T-helper 9 cell (primary cell): ENCODE measurements around the gene YIPF5.

Experiments used
- DNase-seq: peaks from one replicate; pipeline ENCODE4 v3.0.0-alpha.2; 2020
- total RNA-seq, 2 donors: gene quantifications; one replicate each; lab custom pipeline; 2026; lab: John Stamatoyannopoulos, UW

Gene YIPF5
- 71.0 to 105 reads per million in 2 donors for total RNA-seq

DNA sequence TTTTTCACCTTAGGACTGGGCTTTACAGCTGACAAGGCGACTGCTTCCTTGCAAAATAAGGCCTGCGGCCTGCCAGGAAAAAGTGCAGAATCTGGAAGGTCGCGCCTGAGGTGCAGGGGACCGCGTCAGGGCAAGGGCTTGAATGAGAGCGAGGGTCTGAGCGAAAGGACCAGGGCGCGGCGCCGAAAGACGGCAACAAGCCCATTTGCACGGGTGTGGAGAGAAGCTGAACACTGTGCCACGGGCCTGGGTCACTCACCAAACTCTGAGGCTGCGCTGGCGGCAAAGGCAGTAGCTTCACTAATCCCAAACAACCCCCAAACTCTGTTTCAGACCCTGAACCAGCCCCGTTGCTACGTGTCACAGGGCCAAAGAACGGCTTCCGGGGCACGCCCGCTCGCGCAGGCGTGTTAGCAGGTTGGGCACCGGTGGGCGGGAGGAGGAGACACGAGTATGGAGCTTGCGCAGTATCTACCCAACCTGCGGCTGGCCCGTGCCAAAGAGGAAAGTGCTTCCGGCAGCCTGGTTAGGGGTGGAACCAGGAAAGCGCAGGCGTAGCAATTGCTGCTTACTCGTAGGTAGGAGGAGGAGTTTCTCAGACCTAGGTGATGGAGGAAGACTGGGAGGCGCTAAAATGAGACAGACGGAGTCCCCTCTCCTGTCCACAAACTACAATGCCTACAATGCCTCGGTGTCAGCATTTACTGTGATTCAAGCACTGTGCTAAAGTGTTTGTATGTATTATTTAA, at the start of gene YIPF5, which contains the start of gene KCTD16:
YIPF5 (minus strand) TSS at position 384 of the 749 bp plus-strand sequence. CDS start 704 bp downstream, outside the sequence.
KCTD16 (plus strand) TSS at position 598 of the 749 bp plus-strand sequence.
- peak; percentile 92 for DNase-seq

DNA sequence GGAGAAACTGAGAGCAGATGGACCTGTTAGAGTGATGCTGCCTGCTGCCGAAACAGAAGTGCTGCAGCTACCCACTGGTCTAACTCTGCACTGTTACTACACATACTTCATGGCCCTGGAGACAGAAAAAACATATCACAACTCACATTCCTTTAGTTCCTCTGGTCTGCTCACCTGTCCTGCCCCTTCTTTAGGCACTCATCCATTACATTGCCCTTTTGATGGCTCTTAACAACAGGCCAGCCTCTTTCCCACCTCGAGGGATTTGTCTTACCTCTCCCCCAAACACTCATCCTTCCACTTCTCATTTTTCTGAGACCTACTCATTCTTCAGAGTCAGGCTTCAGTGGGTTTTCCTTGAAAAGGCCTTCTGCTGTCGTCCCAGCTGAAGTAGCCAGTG, 49.4 kb upstream of the YIPF5 start:
- DNase-seq = no peak

DNA sequence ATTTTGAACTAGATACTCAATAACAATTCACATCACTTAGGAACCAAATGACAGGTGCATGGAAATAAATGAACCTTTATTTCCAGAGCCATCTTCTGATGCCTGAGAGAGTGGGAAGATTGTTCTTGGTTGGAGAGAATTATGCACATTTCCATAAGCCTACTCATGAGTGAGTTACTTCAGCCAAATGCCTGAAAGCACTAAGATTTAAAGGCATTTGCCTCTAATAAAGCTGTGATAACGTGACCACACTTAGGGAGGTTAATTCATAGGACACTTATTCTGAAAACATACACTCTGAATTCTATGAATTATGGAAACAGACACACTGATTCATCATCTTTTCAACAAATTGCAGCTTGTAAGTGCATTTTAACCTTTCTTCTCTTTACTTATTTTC, 40.2 kb upstream of the YIPF5 start:
- no peak for DNase-seq

DNA sequence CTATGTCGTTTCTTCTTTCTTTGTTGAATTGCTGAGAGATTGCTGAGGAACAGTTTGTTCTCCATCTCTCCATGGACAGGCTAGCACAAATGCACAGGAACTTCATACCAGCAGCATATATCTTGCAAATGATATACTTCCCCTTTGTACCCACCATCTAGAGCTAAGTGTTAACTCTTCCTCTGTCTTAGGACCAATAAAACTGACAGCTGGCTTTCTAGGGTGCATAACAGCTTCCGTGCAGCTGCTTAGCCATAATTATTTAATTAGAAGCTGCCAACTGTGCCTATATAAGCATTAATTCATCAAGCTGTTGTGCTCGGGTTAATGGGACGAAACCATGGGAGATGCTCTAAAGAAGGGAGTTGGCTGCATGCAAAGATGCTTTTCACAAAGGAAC, 38.9 kb upstream of the YIPF5 start:
- no peak for DNase-seq

DNA sequence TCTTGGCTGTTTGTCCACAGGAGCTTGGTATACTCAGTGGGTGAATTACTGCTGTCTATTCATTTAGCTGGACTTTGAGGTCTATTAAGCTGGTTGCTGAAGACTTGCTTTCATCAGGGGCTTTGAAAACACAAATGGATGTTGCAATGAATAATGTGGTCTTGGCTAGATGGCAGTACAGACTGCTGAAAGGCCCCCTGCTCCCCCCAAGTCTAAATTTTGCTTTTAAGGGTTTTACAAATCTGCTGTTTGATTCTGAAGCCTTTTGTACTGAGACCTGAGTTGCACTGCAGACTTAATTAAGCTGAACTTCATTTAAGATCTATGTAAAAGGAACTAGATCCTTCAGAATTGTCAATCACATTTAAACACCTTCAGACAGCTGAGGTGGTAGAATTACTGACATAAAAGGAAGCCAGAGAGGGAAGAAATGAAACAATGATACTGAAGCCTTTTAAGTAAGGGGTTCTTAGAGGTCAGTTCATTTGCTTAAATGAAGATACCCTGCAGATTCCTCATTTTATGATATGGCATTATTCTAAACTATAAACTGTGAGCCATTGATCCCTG, 37.5 kb upstream of the YIPF5 start:
- DNase-seq = no peak

DNA sequence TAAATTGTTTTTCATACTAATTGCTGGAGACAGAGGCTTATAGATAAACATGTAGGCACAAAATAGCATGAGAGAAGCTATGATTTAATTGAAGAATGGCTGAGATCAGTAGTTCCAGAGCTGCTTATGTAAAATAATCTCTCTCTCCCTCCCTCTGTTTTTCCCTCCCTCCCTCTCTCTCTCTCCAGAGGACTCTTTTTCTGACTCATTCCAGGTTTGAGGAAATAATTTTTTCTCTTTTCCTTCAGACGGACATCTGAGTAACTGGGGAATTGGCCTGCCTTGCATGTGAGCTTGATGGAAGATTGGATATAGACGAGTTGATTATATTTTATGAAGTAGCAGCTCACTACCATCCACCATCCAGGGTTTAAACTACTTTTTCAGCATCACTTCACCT, 35.7 kb upstream of the YIPF5 start:
- DNase-seq = no peak

DNA sequence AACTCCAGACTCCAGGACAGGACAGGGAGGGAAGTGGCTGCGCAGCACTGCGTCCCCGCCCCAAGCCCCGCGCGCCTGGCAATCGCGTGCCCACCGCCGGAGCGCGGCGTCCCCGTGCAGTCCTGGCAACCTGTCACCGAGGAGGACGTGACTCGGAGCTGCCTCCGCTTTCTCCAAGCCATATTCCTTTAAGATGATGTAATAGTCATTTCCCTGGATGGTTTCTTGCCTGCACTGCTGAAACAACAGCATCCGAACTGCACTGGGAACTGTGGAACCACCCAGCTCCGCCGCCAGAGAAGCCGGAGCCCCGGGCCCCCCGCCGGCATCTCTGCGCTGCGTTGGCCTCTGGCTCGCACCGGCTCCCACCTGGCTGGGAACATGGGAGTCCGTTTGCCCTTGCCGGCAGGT, 34.7 kb upstream of the YIPF5 start:
- DNase-seq = no peak

DNA sequence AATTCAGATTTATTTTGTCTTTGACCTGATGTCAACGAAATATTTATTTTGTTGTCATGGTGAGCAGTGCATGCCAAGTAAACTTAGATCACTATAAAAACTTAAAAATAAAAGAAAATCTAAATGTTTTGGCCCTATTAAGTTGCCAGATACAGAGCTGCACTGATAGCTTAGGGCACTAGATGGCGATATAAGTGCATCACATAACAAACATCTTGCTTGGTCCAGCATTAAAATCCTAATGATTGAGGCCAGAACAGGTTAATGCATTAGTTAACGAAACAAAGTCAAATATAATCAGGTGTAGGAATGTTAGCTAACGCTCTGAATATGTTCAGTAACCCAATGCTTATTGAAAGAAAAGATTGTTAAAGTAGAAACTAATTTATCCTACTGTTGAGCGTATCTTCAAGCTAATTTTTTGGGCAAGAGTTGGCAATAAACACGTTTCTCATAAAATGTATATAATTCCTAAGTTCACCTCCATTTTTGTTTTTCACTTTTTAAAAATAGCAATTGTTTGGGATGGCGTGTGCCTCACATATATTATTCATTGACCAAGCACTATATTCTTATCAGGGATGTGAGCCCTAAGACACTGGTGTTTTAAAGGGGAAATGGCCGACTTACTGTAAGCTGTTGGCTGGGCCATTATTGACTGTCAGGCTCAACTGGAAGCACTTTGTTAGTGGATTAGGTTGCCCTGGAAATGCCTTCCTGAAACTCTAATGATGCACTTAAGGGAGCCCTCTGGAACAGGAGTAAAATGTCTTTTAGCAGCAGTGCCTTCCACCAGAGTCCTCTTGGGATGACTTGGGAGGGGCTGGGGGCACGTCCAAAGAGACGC, 33.5 kb upstream of the YIPF5 start:
- DNase-seq = peak; percentile 9

DNA sequence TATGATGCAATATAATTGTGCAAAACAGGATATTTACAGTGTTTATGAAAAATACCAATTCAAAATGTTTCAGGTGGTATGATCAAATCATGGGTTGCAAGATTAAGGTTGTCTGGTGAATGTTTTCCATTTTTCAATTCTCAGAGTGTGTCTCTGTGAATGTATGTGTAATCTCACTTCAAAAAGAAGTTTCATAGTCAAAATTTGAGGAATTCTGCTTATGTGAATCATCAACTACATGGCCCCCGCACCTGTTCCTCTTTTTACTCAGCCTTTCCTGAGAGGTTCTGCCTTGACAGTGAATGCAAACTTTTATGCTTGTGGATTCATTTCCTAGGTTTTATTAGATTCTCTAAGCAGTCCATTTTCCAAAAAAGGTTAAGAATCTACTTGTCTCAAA, 32.3 kb upstream of the YIPF5 start:
- DNase-seq = no peak

DNA sequence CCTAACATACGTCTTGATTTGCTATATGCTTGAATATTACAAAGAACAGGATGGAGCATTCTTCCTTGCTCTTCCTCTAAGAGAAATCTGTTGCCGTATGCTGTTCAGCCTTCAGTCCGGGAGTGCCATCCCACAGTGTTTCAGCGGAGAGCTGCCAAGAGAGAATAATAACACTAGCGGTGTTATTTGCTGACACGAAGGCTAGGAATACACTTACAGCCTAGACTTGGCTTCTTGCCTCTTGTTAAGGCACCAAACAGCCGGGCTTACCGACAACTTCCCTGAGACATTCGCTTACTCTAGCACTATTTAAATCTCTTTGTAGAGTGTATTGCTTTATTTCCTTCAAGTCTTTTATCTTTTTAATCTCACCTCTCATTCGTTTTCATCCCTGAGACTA, 31.6 kb upstream of the YIPF5 start:
- DNase-seq = no peak

DNA sequence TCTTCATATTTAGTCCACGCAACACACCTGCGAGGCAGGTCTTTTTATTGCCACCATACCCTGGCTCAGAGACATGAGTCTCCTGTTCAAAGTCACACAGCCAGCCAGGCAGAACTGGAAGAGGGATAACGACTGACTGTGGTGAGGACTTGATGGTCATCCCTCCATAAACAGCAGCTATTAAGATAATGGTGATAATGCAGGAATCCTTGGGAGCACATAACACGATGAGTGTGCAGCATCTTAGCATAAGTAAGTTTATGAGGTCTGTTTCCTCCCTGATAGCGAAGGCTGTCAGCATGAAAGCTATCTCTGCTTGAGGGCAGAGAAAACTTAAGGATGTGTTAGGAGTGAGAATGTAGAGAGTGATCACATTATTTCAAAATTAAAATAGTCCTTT, 31.1 kb upstream of the YIPF5 start:
- DNase-seq = no peak

DNA sequence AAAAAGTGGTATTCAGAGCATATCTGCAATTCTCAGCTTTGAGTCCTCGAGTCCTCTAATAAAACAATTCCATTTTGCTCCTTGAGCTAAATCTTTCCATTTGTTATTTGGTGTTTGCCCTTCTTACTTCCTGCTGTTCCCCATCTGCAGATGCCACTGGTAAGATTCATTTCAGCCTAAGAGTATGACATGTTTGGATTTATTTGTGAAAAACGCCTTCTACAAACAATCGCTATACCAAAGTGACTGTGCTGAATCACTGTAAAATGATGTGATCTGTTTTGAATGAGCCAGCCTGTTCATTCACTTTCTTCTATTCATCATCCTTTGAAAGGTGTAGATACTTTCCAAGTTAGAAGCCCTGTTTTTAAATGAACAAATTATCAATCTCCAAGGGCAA, 27.9 kb upstream of the YIPF5 start:
- DNase-seq = no peak

DNA sequence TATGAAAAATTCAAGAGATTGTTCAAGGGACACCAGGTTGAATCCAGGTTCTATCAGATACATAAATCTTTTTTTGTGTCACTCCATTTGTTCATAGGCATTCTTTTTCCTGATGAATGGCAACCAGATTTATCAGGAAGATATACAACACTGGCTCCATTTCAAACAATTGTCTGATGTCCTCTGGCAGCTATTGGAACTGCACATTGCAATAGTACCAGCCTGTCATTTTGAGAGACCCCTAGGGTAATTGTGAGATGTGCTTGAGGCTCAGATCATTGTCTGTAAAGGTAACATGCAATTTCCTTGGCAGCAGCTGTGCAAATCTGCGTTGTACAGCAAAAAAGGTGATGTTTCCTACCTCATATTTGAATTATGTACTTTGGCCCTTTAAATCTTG, 26.2 kb upstream of the YIPF5 start:
- DNase-seq = no peak

DNA sequence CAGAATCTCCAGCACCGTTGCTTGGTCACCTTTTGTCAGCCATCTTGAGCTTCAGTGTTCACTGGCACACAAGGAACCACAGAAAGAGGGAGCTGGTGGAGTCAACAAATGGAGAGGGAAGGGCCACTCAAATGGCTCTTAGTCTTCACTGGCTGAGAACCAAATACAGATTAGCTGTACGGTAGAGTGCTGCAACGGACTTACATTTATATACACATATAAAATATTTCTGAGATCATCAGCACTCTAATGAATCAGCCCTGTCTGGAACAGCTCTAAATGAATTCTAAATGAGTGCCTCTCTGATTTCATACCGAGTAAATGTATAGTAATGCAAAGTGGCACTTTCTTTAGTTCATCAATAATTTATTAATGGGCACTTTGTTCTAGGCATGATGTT, 25.0 kb upstream of the YIPF5 start:
- DNase-seq = no peak

DNA sequence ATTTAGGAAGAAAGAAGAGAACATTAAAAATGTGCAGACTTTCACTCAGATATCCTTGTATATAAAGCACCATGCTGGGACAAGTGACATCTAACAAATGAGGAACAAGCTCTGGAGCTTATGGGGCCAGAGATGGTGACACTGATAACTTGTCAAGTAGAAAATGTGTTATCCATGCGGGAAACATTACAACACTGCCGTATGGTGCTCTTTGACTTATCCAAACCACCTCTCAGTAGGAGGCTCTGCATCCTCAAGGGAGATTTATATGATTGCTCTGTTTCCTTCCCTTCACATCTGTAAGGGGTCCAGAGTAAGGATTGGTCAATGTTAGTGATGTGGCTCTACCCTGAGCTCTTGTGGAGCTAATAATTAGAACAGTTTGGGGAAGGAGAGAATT, 23.7 kb upstream of the YIPF5 start:
- no peak for DNase-seq

DNA sequence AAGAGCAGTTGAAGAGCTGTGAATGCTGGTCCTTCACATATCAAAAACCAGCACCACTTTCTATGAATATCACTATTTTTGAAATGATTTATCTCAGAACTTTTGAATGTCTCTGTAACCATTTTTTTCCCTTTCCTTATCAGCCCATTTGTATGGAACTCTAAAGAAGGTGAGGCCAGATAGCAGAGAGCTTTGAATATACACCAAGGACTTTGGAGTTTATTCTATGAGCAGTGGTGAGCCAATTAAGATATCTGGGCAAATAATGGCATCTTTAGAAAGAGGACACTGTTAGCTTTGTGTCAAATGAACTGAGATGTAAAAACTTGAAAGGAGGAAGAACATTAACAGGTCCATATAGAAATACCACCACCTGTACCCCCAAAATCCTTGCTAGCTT, 22.2 kb upstream of the YIPF5 start:
- no peak for DNase-seq

DNA sequence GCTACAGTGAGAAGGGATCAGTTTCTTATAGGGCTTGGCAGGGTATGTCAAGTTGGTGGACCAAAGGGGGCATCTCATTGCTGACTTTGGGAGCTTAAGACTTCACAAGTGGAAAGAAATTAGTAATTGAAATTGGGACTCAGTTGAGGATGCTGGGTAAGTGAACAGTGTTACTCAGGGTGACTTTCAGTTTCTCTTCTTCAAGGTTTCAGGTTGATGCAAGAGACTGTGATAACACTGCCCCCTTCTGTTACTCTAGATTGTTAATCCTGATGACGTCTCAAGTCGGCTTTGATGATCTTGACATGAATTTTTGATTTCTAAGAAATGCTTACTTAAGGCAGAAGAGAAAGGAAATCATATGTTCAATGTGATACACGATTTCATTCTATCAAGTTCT, 21.5 kb upstream of the YIPF5 start:
- no peak for DNase-seq

DNA sequence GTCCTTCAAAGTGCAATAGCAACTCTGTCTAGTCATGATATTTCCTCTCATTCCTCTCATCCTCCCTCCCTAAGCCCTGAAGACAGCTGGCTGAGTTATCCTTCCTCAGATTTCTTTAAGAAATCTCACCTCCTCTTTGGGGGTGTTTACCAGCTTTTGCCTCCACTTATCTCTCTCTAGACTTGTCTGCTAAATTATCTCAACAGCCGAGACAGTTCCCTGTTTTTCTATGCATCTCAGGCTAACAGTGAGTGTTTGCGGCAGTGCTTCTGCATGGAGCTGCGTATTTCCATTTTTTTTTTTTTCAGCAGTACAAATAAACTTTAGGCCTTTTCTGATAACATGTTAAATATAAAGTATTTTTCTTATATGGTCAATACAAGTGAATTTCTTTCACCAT, 21.1 kb upstream of the YIPF5 start:
- no peak for DNase-seq

DNA sequence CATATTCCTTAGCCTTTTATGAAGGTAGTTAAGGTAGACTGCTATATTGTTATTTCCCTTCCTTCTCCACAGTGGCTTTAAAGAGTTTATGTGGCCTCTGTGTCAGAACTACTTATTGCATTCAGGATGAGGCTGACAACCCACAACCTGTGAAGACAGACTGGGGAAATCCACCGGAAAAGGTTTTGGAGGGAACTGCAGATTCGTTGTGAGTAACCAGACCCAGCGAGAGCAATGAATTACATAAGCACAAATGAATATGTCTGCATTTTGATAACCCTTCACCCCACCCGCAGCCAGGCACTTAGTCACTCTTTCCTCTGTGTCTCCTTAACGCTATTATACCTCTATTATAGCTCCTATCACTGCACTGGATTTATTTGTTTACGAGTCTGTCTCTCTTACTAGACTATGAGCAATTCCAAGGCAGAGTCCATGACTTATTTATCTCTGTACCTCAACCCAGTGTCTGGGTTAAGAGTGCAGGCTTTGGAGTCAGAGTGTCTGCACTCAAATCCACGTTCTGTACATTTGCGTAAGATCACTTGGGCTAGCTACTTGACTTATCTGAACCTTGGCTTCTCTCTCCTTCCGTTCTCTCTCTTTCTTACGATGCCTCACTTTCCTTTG, 19.5 kb upstream of the YIPF5 start:
- peak; percentile 66 for DNase-seq

DNA sequence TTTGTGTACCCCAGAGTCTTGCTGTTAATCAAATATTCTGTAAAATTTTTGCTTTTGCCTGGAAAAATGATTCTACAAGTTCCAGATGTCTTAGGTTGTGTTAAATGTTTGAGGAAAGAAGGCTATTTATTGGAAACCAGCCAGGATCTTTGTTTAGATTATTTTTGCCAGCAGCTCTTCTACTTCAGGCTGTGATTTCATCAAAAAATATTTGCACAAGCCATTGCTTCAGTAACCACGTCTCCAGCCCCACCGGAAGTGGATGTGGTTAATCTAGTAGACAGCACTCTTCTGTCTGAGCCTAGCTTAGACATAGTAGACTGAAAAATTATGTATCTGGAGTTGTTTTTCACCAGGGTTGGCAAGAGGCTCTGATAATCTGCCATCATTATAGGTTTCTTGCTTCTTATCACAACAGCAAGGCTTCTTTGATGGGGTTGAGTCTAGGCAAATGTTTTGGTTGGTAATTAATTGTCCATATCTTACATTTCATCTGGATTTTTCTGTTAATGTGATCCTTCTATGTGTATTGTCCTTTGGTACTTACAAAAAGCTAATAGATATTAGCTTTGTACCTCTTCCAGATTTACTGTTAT, 17.3 kb upstream of the YIPF5 start:
- DNase-seq = peak; percentile 73

DNA sequence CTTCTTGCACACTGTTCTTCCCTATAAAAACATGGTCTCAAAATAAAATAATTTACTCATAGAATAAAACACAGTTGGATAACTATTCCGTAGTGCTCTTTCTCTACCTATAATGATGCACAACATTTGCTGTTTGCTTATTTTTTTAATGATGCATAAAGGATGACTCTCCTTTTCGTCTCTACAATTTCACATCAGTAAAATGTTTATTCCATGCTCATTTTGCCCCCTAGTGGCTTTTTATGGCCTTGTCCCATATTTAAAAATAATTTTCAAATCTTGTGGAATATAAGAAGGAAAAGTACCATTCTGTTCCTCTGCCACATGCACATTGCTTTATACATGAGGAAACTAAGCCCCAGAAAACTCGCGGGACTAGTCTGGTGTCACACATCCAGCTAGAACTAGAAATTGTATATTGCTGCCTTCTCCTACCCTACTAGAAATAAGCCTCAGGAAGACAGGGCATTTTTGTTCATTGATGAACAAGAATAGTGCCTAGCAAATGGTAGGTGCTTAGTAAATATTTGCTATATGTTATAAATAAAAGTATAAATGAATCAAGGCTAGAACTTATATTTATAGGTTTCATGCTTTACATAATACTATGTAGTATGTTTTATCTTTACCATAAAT, 12.9 kb upstream of the YIPF5 start:
- DNase-seq = no peak

DNA sequence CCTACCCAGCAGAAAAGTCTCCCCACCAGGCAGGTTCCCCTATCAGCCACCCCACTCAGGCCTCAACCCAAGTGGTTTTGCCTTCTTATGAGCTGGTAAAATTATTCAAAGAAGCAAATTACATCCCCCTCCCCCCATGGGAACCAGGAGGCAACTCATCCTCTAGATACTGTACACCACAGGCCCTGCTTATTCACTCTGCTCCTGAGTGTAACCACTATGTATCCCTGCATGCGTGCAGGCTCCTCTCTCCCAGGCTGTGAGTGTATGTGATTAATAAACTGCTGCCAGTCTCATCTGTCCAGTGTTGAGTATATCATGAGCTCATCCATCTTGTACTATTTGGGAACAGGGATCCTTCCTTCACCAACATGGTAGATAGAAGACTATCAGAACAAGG, 8.8 kb upstream of the YIPF5 start:
- DNase-seq = no peak
